Thoracic aorta (tissue), 2 donors: ENCODE measurements around the gene VARS1. TPM values are rescaled to one million over a fixed set of nuclear protein-coding genes. Genes with fewer than 3 reads are reported as not detected.
A peak's percentile ranks its signal among the peaks of the same experiment; 100 is the strongest.

Source experiments
- ATAC-seq: fragments of 150-250 bp; one replicate; pipeline ENCODE4 v1.8.0; 2017; ENCODE audit warnings: low read depth; ENCODE audit not compliant: insufficient number of reproducible peaks, low FRiP score
- DNase-seq: peaks from one replicate; pipeline ENCODE4 v3.0.0-alpha.2; 2020; ENCODE audit warnings: low spot score
- H3K27ac ChIP-seq, 2 donors: fragments of 200-600 bp; sonication (generic); 1 replicate in 1 of 2; 2 replicates in 1 of 2; pipeline ENCODE4 v1.5.1; 2016; ENCODE audit warnings: mild to moderate bottlenecking in 2 of 2, moderate library complexity in 2 of 2
- H3K27me3 ChIP-seq: fragments of 200-600 bp; sonication (generic); replicated peaks from 2 replicates; pipeline ENCODE4 v1.6.0; 2016; ENCODE audit warnings: mild to moderate bottlenecking; ENCODE audit not compliant: insufficient read depth
- H3K36me3 ChIP-seq: fragments of 200-600 bp; sonication (generic); one replicate; pipeline ENCODE4 v1.5.1; 2016
- H3K4me1 ChIP-seq, 2 donors: fragments of 200-600 bp; sonication (generic); 1 replicate in 1 of 2; 2 replicates in 1 of 2; pipeline versions ENCODE4 v1.5.1 to v1.6.0; 2016; ENCODE audit warnings: low read depth in 2 of 2, mild to moderate bottlenecking in 1 of 2; ENCODE audit not compliant: control insufficient read depth in 1 of 2
- H3K4me3 ChIP-seq: fragments of 200-600 bp; sonication (generic); 2 replicates; pipeline ENCODE4 v1.5.1; 2016; ENCODE audit warnings: mild to moderate bottlenecking
- H3K9me3 ChIP-seq: fragments of 200-600 bp; sonication (generic); 2 replicates; pipeline ENCODE4 v1.5.1; 2016
- CTCF ChIP-seq: fragments of 200-600 bp; sonication (generic); IDR thresholded peaks from one replicate; pipeline ENCODE4 v1.5.1; 2019; ENCODE audit warnings: antibody characterized with exemption
- total RNA-seq, 2 donors: library from RNA; depleted of rRNA; stranded (reverse); fragments of >200 nt; gene quantifications; one replicate each; pipeline versions ENCODE4 v1.1.0 to v1.2.3, GENCODE V29; 2016

VARS1 gene
- total RNA-seq, 2 donors from 2014 or later = 24.8 to 46.8 TPM

- Histone ChIP-seq H3K36me3 (peaks cover 12% of the 10 kb centered on the region), H3K27ac (no peak overlapping the region), H3K27me3 (no peaks in the 10 kb centered on the region), H3K9me3 (no peaks in the 10 kb centered on the region), H3K4me1 (peaks cover 6 to 9% of the 10 kb centered on the region in 2 donors), H3K4me3 (no peak overlapping the region)
- TF ChIP-seq CTCF = no peak
- no peak for ATAC-seq
- no peak for DNase-seq
Observed at GRCh38 chr6:31775633-31776484, 19.7 kb downstream of the VARS1 start.

DNA sequence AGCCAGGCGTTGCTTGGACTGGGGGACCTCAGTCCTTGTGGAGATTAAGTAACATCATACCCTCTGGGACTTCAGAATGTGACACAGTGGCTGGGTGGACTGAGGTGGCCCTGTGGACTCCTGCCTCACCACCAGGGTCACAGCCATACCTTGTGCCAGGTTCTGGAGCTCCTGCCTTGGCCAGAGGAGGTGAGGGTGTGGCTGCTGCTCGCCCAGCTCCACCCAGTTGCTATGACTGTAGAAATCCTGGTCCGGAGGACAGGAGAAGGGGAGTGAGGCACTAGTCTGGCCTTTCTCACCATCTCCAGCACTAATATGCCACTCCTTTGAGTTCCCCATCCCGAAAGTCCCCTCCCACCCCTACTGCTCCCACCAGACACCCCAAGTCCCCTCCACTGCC lies 20.4 kb downstream of the VARS1 start:
- ATAC-seq (no peak), DNase-seq (no peak)
- Histone ChIP-seq H3K4me1 (peaks cover 6 to 9% of the 10 kb centered on the region in 2 donors), H3K4me3 (no peak overlapping the region), H3K36me3 (peaks cover 5% of the 10 kb centered on the region), H3K27me3 (no peaks in the 10 kb centered on the region), H3K27ac (no peak overlapping the region), H3K9me3 (no peaks in the 10 kb centered on the region)
- TF ChIP-seq CTCF = no peak

DNA sequence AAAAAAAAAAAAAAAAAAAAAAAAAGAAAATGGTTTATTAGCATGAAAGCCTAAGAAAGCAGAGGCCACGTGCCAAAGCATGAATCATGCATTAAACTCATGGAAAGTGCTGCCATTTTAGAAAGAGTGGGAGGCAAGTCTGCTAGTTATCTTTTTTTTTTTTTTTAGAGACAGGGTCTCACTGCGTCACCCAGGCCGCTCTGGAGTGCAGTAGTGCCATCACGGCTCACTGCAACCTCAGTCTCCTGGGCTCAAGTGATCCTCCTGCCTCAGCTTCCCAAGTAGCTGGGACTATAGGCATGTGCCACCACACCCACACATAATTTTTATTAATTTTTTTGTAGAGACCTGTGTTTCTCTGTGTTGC lies 23.6 kb downstream of the VARS1 start:
- no peak for TF ChIP-seq CTCF
- no peak for ATAC-seq
- no peaks in the 10 kb centered on the region for H3K36me3 ChIP-seq
- no peak for DNase-seq
- no peak overlapping the region for H3K4me3 ChIP-seq
- no peak overlapping the region for H3K27ac ChIP-seq
- peaks cover 2 to 5% of the 10 kb centered on the region in 2 donors for H3K4me1 ChIP-seq
- no peaks in the 10 kb centered on the region for H3K27me3 ChIP-seq
- no peaks in the 10 kb centered on the region for H3K9me3 ChIP-seq

- TF ChIP-seq CTCF = no peak
- Histone ChIP-seq H3K27ac (no peak overlapping the region), H3K27me3 (no peaks in the 10 kb centered on the region), H3K4me3 (no peak overlapping the region), H3K36me3 (no peaks in the 10 kb centered on the region), H3K4me1 (peaks cover 2 to 7% of the 10 kb centered on the region in 2 donors), H3K9me3 (no peaks in the 10 kb centered on the region)
- no peak for DNase-seq
- no peak for ATAC-seq
Observed at GRCh38 chr6:31770860-31771259, 24.7 kb downstream of the VARS1 start.

- TF ChIP-seq CTCF = peak; percentile 52
- H3K4me1 ChIP-seq = peaks cover 2 to 8% of the 10 kb centered on the region in 2 donors
- H3K9me3 ChIP-seq = no peaks in the 10 kb centered on the region
- H3K36me3 ChIP-seq = no peaks in the 10 kb centered on the region
- DNase-seq (no peak), ATAC-seq (no peak)
- H3K27ac ChIP-seq = no peak overlapping the region
- H3K4me3 ChIP-seq = no peak overlapping the region
- no peaks in the 10 kb centered on the region for H3K27me3 ChIP-seq
Observed at GRCh38 chr6:31769684-31770371, 25.7 kb downstream of the VARS1 start.
